ENCODE data around the gene FAM8A1. TPM values are rescaled to one million over a fixed set of nuclear protein-coding genes. Genes with fewer than 3 reads are reported as not detected.

The FAM8A1 gene
- total and polyA plus RNA-seq, 2 of the 13 experiments (the other 11 are each of a cell fraction or from before 2014, with no cell fraction given) = 30.5 to 34.3 TPM

DNA sequence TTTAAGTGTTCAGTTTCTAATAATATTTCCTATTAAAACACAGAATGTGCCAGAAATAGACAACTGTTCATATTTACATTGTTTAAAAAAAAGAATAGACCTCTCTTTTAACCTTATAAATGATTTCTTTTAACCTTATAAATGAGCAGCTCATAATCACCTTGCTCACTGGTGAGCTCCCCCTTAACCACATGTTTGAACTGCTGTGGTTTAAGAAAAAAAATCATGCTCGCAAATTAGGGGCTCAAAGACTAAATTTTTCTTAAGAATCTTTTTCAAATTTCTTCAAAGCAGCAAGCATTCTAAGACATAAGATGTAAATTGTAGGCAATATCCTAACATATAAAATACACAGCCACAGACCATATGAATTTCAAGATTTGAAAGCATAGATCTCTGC lies 32.8 kb downstream of the FAM8A1 start:
- CTCF ChIA-PET (ENCODE audit: low intra/inter-chr PET ratio, low total read pairs) = no interaction called here
- peaks cover 18 to 78% of the 10 kb centered on the region in 2 experiments for H3K36me3 ChIP-seq (replicated peaks in 1 of 2; ENCODE audit: control insufficient read depth in 1 of 2, insufficient read depth in 2 of 2, low read length in 2 of 2)

More for the DNA sequence above, 32.8 kb downstream of the FAM8A1 start:
- FAIRE-seq = no peak
- Histone ChIP-seq H3K4me2 (ENCODE audit: low read depth, low read length) (no peak overlapping the region), H3K4me1 (ENCODE audit: insufficient read depth, low read length) (peaks cover 19% of the 10 kb centered on the region), H3K9me3 (ENCODE audit: low read length) (no peaks in the 10 kb centered on the region), H3K27me3 (ENCODE audit: control insufficient read depth in 1 of 2, insufficient read depth in 2 of 2, low read length in 2 of 2) (no peaks in the 10 kb centered on the region), H2AFZ (ENCODE audit: low read length) (no peak overlapping the region), H3K4me3 (replicated peaks in 1 of 3; ENCODE audit: insufficient read depth in 1 of 3, low read depth in 2 of 3, low read length in 3 of 3) (no peak overlapping the region), H4K20me1 (ENCODE audit: insufficient read depth, low read length) (no peaks in the 10 kb centered on the region), H3K9ac (ENCODE audit: insufficient read depth, low read depth, low read length) (no peak overlapping the region), H3K79me2 (ENCODE audit: insufficient read depth, low read length) (no peaks in the 10 kb centered on the region), H3K27ac (ENCODE audit: extremely low read length, insufficient read depth, low read length) (no peak overlapping the region)
- DNase-seq (ENCODE audit: low spot score) = no peak
- WGBS (ENCODE audit: low lambda C conversion rate) = 97% methylated on average over 1 of the region's 1 CpG
- intact Hi-C loops (cut with micrococcal nuclease; ENCODE audit: unreplicated experiment) = no loop called here
- in situ Hi-C loops (cut with HindIII; ENCODE audit: extremely low pct_ligation_motif_present, low pct_unique_long_range_greater_than_20kb) = no loop called here
- POLR2A ChIA-PET = no interaction called here
- no peak for ATAC-seq
- no TSS peak for BruUV-seq (replicated peaks)
- TF ChIP-seq, protein P1, sequence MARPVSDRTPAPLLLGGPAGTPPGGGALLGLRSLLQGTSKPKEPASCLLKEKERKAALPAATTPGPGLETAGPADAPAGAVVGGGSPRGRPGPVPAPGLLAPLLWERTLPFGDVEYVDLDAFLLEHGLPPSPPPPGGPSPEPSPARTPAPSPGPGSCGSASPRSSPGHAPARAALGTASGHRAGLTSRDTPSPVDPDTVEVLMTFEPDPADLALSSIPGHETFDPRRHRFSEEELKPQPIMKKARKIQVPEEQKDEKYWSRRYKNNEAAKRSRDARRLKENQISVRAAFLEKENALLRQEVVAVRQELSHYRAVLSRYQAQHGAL (CRISPR knock-in tag; IDR thresholded peaks at IDR 0.05; ENCODE audit: not compliant biosample characterization) = no peak
- TF ChIP-seq TP53 (CRISPR knock-in tag; conservative IDR thresholded peaks at IDR 0.05) = no peak
- TF ChIP-seq SRSF9 (IDR thresholded peaks at IDR 0.05; ENCODE audit: borderline replicate concordance, insufficient read depth, low read depth, low read length, poor library complexity, severe bottlenecking) = no peak
- TF ChIP-seq, protein P2, sequence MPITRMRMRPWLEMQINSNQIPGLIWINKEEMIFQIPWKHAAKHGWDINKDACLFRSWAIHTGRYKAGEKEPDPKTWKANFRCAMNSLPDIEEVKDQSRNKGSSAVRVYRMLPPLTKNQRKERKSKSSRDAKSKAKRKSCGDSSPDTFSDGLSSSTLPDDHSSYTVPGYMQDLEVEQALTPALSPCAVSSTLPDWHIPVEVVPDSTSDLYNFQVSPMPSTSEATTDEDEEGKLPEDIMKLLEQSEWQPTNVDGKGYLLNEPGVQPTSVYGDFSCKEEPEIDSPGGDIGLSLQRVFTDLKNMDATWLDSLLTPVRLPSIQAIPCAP (CRISPR knock-in tag; IDR thresholded peaks at IDR 0.05; ENCODE audit: low read depth) = no peak
- no peak for TF ChIP-seq ZNF879 (CRISPR knock-in tag; IDR thresholded peaks at IDR 0.05)
- TF ChIP-seq FOSL2 (CRISPR knock-in tag; IDR thresholded peaks at IDR 0.05) = no peak
- TF ChIP-seq ZEB1 (IDR thresholded peaks at IDR 0.05; ENCODE audit: insufficient replicate concordance, low read depth) = no peak
- no peak for TF ChIP-seq MIER2 (CRISPR knock-in tag; IDR thresholded peaks at IDR 0.05)
- no peak for TF ChIP-seq ZNF441 (CRISPR knock-in tag; IDR thresholded peaks at IDR 0.05; ENCODE audit: borderline replicate concordance)
- TF ChIP-seq, protein P3, sequence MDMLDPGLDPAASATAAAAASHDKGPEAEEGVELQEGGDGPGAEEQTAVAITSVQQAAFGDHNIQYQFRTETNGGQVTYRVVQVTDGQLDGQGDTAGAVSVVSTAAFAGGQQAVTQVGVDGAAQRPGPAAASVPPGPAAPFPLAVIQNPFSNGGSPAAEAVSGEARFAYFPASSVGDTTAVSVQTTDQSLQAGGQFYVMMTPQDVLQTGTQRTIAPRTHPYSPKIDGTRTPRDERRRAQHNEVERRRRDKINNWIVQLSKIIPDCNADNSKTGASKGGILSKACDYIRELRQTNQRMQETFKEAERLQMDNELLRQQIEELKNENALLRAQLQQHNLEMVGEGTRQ (IDR thresholded peaks at IDR 0.05; ENCODE audit: low read depth, low read length) = no peak
- TF ChIP-seq, protein P3 (CRISPR knock-in tag; IDR thresholded peaks at IDR 0.05; ENCODE audit: borderline replicate concordance) = no peak
- no peak for TF ChIP-seq ZNF775 (CRISPR knock-in tag; IDR thresholded peaks at IDR 0.05; ENCODE audit: borderline replicate concordance)
- no peak for TF ChIP-seq MLLT10 (CRISPR knock-in tag; IDR thresholded peaks at IDR 0.05)
- no peak for TF ChIP-seq ZNF460 (CRISPR knock-in tag; IDR thresholded peaks at IDR 0.05; ENCODE audit: borderline replicate concordance)
